ENCODE results near the gene ELOVL7. TPM values are rescaled to one million over a fixed set of nuclear protein-coding genes. Genes with fewer than 3 reads are reported as not detected.

ELOVL7 gene
- polyA plus RNA-seq, 2 of the 4 experiments (the other 2 are of a cell fraction): 8.3 to 12.3 TPM

DNA sequence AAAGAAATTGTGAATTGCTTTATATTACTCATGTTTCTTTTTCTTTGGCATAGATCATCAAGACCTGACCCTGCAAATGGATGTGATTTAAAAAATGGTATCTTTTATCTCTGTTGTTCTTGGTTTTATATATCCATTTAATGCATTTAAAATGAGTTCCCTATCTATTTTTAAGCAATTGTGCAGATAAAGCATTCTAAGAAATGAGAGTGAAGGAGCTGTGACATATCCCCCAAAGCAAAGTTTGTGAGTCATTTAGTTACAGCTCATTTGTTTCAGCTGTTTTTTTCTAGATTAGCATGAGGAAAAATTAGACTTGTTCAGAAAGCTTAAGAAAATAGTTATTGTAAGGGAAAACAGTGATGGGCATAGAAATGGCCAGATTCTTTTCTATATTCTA, 7.6 kb upstream of the ELOVL7 start:
- Histone ChIP-seq H3K27ac (no peak overlapping the region), H3K4me3 (no peak overlapping the region), H3K9me3 (no peaks in the 10 kb centered on the region), H3K4me1 (no peaks in the 10 kb centered on the region), H3K4me2 (no peak overlapping the region)
- ChIA-PET POLR2A (no interaction called here), CTCF (interaction anchor here (1.5 to 1.6 kb wide), 2 partner anchors 16 to 174 kb away, joined by 3 to 8 read pairs; no protein-coding TSS in a partner anchor)
- FAIRE-seq: peak; percentile 32
- no peak for DNase-seq (ENCODE audit: low read depth in 1 of 2, low spot score in 1 of 2)
- ATAC-seq: no peak
- TF ChIP-seq HEYL (CRISPR knock-in tag; IDR thresholded peaks at IDR 0.05) (no peak), EHMT2 (IDR thresholded peaks at IDR 0.05; ENCODE audit: low read depth) (no peak), NPAS2 (CRISPR knock-in tag; IDR thresholded peaks at IDR 0.05; ENCODE audit: borderline replicate concordance) (no peak), MYC (IDR thresholded peaks at IDR 0.05; ENCODE audit: borderline replicate concordance, low read length) (no peak), NR3C1 (IDR thresholded peaks at IDR 0.05) (no peak), ESRRA (IDR thresholded peaks at IDR 0.05; ENCODE audit: borderline replicate concordance, low read length) (no peak), KDM5A (IDR thresholded peaks at IDR 0.05) (no peak)
- TF ChIP-seq, protein P1, sequence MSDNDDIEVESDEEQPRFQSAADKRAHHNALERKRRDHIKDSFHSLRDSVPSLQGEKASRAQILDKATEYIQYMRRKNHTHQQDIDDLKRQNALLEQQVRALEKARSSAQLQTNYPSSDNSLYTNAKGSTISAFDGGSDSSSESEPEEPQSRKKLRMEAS (IDR thresholded peaks at IDR 0.05): no peak
- TF ChIP-seq, protein P2, sequence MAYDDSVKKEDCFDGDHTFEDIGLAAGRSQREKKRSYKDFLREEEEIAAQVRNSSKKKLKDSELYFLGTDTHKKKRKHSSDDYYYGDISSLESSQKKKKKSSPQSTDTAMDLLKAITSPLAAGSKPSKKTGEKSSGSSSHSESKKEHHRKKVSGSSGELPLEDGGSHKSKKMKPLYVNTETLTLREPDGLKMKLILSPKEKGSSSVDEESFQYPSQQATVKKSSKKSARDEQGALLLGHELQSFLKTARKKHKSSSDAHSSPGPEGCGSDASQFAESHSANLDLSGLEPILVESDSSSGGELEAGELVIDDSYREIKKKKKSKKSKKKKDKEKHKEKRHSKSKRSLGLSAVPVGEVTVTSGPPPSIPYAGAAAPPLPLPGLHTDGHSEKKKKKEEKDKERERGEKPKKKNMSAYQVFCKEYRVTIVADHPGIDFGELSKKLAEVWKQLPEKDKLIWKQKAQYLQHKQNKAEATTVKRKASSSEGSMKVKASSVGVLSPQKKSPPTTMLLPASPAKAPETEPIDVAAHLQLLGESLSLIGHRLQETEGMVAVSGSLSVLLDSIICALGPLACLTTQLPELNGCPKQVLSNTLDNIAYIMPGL (CRISPR knock-in tag; IDR thresholded peaks at IDR 0.05; ENCODE audit: borderline replicate concordance): no peak

DNA sequence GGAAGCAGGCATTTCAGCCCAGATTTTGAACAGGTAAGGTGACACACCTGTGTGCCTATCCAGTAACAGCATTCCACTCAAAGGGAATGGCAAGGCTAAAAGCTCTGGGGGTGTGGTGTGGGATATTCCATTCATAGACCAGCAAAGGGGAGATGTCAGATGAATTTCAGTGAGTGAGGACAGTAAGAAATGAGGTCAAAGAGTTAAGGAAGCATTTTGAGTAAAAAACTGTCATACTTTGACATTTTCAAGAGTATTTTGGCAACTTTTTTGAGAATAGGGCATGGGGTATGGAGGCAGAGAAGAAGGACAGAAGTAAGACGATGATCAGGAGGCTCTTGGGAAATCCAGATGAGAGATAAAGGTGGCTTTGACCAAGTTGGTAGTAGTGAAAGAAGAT, 2.2 kb upstream of the ELOVL7 start:
- H3K4me1 ChIP-seq: peaks cover 6% of the 10 kb centered on the region; the same call in 1 of the 3 replicates
- no peak overlapping the region for H3K4me3 ChIP-seq
- H3K4me2 ChIP-seq: no peak overlapping the region
- ATAC-seq: no peak
- DNase-seq (ENCODE audit: low read depth in 1 of 2, low spot score in 1 of 2): no peak
- H3K27ac ChIP-seq: no peak overlapping the region
- no peak for TF ChIP-seq MAFK (IDR thresholded peaks at IDR 0.05; ENCODE audit: partially characterized antibody)
- no peak for TF ChIP-seq SREBF2 (IDR thresholded peaks at IDR 0.05)
- TF ChIP-seq EHF (CRISPR knock-in tag; IDR thresholded peaks at IDR 0.05): no peak
- TF ChIP-seq, protein P3, sequence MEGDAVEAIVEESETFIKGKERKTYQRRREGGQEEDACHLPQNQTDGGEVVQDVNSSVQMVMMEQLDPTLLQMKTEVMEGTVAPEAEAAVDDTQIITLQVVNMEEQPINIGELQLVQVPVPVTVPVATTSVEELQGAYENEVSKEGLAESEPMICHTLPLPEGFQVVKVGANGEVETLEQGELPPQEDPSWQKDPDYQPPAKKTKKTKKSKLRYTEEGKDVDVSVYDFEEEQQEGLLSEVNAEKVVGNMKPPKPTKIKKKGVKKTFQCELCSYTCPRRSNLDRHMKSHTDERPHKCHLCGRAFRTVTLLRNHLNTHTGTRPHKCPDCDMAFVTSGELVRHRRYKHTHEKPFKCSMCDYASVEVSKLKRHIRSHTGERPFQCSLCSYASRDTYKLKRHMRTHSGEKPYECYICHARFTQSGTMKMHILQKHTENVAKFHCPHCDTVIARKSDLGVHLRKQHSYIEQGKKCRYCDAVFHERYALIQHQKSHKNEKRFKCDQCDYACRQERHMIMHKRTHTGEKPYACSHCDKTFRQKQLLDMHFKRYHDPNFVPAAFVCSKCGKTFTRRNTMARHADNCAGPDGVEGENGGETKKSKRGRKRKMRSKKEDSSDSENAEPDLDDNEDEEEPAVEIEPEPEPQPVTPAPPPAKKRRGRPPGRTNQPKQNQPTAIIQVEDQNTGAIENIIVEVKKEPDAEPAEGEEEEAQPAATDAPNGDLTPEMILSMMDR (IDR thresholded peaks at IDR 0.05): no peak
- no peak for TF ChIP-seq JUN (IDR thresholded peaks at IDR 0.05)
- TF ChIP-seq, protein P4, sequence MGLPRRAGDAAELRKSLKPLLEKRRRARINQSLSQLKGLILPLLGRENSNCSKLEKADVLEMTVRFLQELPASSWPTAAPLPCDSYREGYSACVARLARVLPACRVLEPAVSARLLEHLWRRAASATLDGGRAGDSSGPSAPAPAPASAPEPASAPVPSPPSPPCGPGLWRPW (IDR thresholded peaks at IDR 0.05): no peak
- no peak for TF ChIP-seq HOXA7 (CRISPR knock-in tag; IDR thresholded peaks at IDR 0.05)
- no peak for TF ChIP-seq CHD2 (IDR thresholded peaks at IDR 0.05; ENCODE audit: low read length, partially characterized antibody)
- TF ChIP-seq, protein P5, sequence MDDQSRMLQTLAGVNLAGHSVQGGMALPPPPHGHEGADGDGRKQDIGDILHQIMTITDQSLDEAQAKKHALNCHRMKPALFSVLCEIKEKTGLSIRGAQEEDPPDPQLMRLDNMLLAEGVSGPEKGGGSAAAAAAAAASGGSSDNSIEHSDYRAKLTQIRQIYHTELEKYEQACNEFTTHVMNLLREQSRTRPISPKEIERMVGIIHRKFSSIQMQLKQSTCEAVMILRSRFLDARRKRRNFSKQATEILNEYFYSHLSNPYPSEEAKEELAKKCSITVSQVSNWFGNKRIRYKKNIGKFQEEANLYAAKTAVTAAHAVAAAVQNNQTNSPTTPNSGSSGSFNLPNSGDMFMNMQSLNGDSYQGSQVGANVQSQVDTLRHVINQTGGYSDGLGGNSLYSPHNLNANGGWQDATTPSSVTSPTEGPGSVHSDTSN (IDR thresholded peaks at IDR 0.05): no peak
- no peak for TF ChIP-seq KDM5A (IDR thresholded peaks at IDR 0.05)
- no peak for TF ChIP-seq TFCP2L1 (CRISPR knock-in tag; IDR thresholded peaks at IDR 0.05)
- TF ChIP-seq, protein P6, sequence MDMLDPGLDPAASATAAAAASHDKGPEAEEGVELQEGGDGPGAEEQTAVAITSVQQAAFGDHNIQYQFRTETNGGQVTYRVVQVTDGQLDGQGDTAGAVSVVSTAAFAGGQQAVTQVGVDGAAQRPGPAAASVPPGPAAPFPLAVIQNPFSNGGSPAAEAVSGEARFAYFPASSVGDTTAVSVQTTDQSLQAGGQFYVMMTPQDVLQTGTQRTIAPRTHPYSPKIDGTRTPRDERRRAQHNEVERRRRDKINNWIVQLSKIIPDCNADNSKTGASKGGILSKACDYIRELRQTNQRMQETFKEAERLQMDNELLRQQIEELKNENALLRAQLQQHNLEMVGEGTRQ (IDR thresholded peaks at IDR 0.05): no peak
- no peak for TF ChIP-seq EHMT2 (IDR thresholded peaks at IDR 0.05; ENCODE audit: low read depth)
- ChIA-PET CTCF (no interaction called here), POLR2A (no interaction called here)
- no peak for FAIRE-seq
- WGBS (ENCODE audit: missing lambda C conversion rate): 94% methylated on average over 1 of the region's 1 CpG
- no peaks in the 10 kb centered on the region for H3K9me3 ChIP-seq

Data from A549 (cell line).